ENCODE results near the gene ZNF274. TPM values are rescaled to one million over a fixed set of nuclear protein-coding genes. Genes with fewer than 3 reads are reported as not detected.
A peak's percentile ranks its signal among the peaks of the same experiment; 100 is the strongest.

The ZNF274 gene
- total RNA-seq, 2 donors from 2014 or later = 18.5 to 29.1 TPM

GRCh38 chr19:58182577-58182988 lies 278 bp upstream of the ZNF274 start:
- Mint-ChIP-seq H3K9me3 (peaks cover 22% of the 10 kb centered on the region), H3K4me1 (peaks cover 12% of the 10 kb centered on the region), H3K27ac (peak overlapping the region; percentile 99), H3K4me3 (peak overlapping the region; percentile 94), H3K27me3 (no peaks in the 10 kb centered on the region), H3K36me3 (ENCODE audit: low read depth) (peaks cover 66% of the 10 kb centered on the region)
- no peak for ATAC-seq (replicated peaks)

GRCh38 chr19:58183817-58184215 lies 955 bp downstream of the ZNF274 start:
- peaks cover 17% of the 10 kb centered on the region for H3K9me3 Mint-ChIP-seq
- no peaks in the 10 kb centered on the region for H3K27me3 Mint-ChIP-seq
- H3K4me1 Mint-ChIP-seq = peaks cover 12% of the 10 kb centered on the region
- peak overlapping the region; percentile 99 for H3K27ac Mint-ChIP-seq
- H3K4me3 Mint-ChIP-seq = peak overlapping the region; percentile 94
- no peak for ATAC-seq (replicated peaks)
- H3K36me3 Mint-ChIP-seq (ENCODE audit: low read depth) = peaks cover 78% of the 10 kb centered on the region

GRCh38 chr19:58196901-58197616 lies 14.2 kb downstream of the ZNF274 start:
- no peak for ATAC-seq (replicated peaks)
- peaks cover 35% of the 10 kb centered on the region for H3K9me3 Mint-ChIP-seq
- no peak overlapping the region for H3K4me3 Mint-ChIP-seq
- no peaks in the 10 kb centered on the region for H3K4me1 Mint-ChIP-seq
- peaks cover 100% of the 10 kb centered on the region for H3K36me3 Mint-ChIP-seq (ENCODE audit: low read depth)
- no peaks in the 10 kb centered on the region for H3K27me3 Mint-ChIP-seq
- H3K27ac Mint-ChIP-seq = no peak overlapping the region

GRCh38 chr19:58203814-58204475 lies 21.1 kb downstream of the ZNF274 start:
- no peak for ATAC-seq (replicated peaks)
- Mint-ChIP-seq H3K4me3 (no peak overlapping the region), H3K9me3 (peaks cover 51% of the 10 kb centered on the region)

GRCh38 chr19:58204566-58204965 lies 21.7 kb downstream of the ZNF274 start:
- no peak overlapping the region for H3K27ac Mint-ChIP-seq
- no peak overlapping the region for H3K4me3 Mint-ChIP-seq
- peaks cover 55% of the 10 kb centered on the region for H3K9me3 Mint-ChIP-seq
- peaks cover 97% of the 10 kb centered on the region for H3K36me3 Mint-ChIP-seq (ENCODE audit: low read depth)
- no peak for ATAC-seq (replicated peaks)
- no peaks in the 10 kb centered on the region for H3K27me3 Mint-ChIP-seq
- H3K4me1 Mint-ChIP-seq = peaks cover 4% of the 10 kb centered on the region

More at GRCh38 chr19:58203814-58204475, 21.1 kb downstream of the ZNF274 start:
- H3K27ac Mint-ChIP-seq = no peak overlapping the region
- H3K27me3 Mint-ChIP-seq = no peaks in the 10 kb centered on the region
- peaks cover 97% of the 10 kb centered on the region for H3K36me3 Mint-ChIP-seq (ENCODE audit: low read depth)
- H3K4me1 Mint-ChIP-seq = peaks cover 4% of the 10 kb centered on the region

GRCh38 chr19:58209577-58209976 lies 26.7 kb downstream of the ZNF274 start:
- no peak for ATAC-seq (replicated peaks)
- peaks cover 54% of the 10 kb centered on the region for H3K9me3 Mint-ChIP-seq

GRCh38 chr19:58212336-58213074 lies 29.6 kb downstream of the ZNF274 start:
- no peaks in the 10 kb centered on the region for H3K4me1 Mint-ChIP-seq
- no peak overlapping the region for H3K4me3 Mint-ChIP-seq
- ATAC-seq (replicated peaks) = no peak
- H3K9me3 Mint-ChIP-seq = peaks cover 36% of the 10 kb centered on the region
- no peak overlapping the region for H3K27ac Mint-ChIP-seq
- H3K27me3 Mint-ChIP-seq = no peaks in the 10 kb centered on the region
- peaks cover 67% of the 10 kb centered on the region for H3K36me3 Mint-ChIP-seq (ENCODE audit: low read depth)

More at GRCh38 chr19:58209577-58209976, 26.7 kb downstream of the ZNF274 start:
- H3K36me3 Mint-ChIP-seq (ENCODE audit: low read depth) = peaks cover 96% of the 10 kb centered on the region
- H3K4me1 Mint-ChIP-seq = peaks cover 4% of the 10 kb centered on the region
- H3K4me3 Mint-ChIP-seq = no peak overlapping the region
- H3K27ac Mint-ChIP-seq = no peak overlapping the region
- H3K27me3 Mint-ChIP-seq = no peaks in the 10 kb centered on the region

- Mint-ChIP-seq H3K27me3 (no peaks in the 10 kb centered on the region), H3K4me1 (no peaks in the 10 kb centered on the region), H3K27ac (no peak overlapping the region), H3K36me3 (ENCODE audit: low read depth) (peaks cover 61% of the 10 kb centered on the region), H3K4me3 (no peak overlapping the region), H3K9me3 (peaks cover 31% of the 10 kb centered on the region)
- ATAC-seq (replicated peaks) = no peak
These were observed 30.2 kb downstream of the ZNF274 start for GRCh38 chr19:58213075-58213369.

GRCh38 chr19:58217069-58217481 lies 34.2 kb downstream of the ZNF274 start:
- H3K27me3 Mint-ChIP-seq = no peaks in the 10 kb centered on the region
- H3K4me1 Mint-ChIP-seq = no peaks in the 10 kb centered on the region
- H3K36me3 Mint-ChIP-seq (ENCODE audit: low read depth) = peaks cover 21% of the 10 kb centered on the region
- no peak for ATAC-seq (replicated peaks)
- no peak overlapping the region for H3K4me3 Mint-ChIP-seq
- H3K27ac Mint-ChIP-seq = no peak overlapping the region
- H3K9me3 Mint-ChIP-seq = peaks cover 13% of the 10 kb centered on the region

GRCh38 chr19:58217607-58218391 lies 34.9 kb downstream of the ZNF274 start:
- Mint-ChIP-seq H3K9me3 (peaks cover 11% of the 10 kb centered on the region), H3K4me1 (no peaks in the 10 kb centered on the region), H3K36me3 (ENCODE audit: low read depth) (peaks cover 14% of the 10 kb centered on the region), H3K4me3 (no peak overlapping the region), H3K27ac (no peak overlapping the region), H3K27me3 (no peaks in the 10 kb centered on the region)
- no peak for ATAC-seq (replicated peaks)

GRCh38 chr19:58218899-58219298 lies 36.0 kb downstream of the ZNF274 start:
- Mint-ChIP-seq H3K4me3 (no peak overlapping the region), H3K9me3 (peaks cover 10% of the 10 kb centered on the region), H3K4me1 (no peaks in the 10 kb centered on the region), H3K36me3 (ENCODE audit: low read depth) (peaks cover 3% of the 10 kb centered on the region), H3K27ac (no peak overlapping the region), H3K27me3 (no peaks in the 10 kb centered on the region)
- ATAC-seq (replicated peaks) = peak; percentile 77

- peaks cover 19% of the 10 kb centered on the region for H3K4me1 Mint-ChIP-seq
- peak overlapping the region; percentile 94 for H3K27ac Mint-ChIP-seq
- peaks cover 17% of the 10 kb centered on the region for H3K9me3 Mint-ChIP-seq
- peaks cover 49% of the 10 kb centered on the region for H3K36me3 Mint-ChIP-seq (ENCODE audit: low read depth)
- no peak for ATAC-seq (replicated peaks)
- no peaks in the 10 kb centered on the region for H3K27me3 Mint-ChIP-seq
- H3K4me3 Mint-ChIP-seq = peak overlapping the region; percentile 98
These were observed 45.2 kb downstream of the ZNF274 start for GRCh38 chr19:58227964-58228584.

GRCh38 chr19:58228585-58229254 lies 45.9 kb downstream of the ZNF274 start, which contains the start of gene ZNF544:
Gene ZNF544, plus strand, starts transcription at chr19:58228914. Its CDS starts 15,110 bp downstream, at chr19:58244024.
- Mint-ChIP-seq H3K4me1 (peaks cover 19% of the 10 kb centered on the region), H3K36me3 (ENCODE audit: low read depth) (peaks cover 55% of the 10 kb centered on the region)

More at GRCh38 chr19:58228585-58229254, 45.9 kb downstream of the ZNF274 start, which contains the start of gene ZNF544:
- peak within 1 kb of the TSS; percentile 94 for H3K27ac Mint-ChIP-seq
- H3K27me3 Mint-ChIP-seq = no peaks in the 10 kb centered on the region
- ATAC-seq (replicated peaks) = peak; percentile 95
- peaks cover 19% of the 10 kb centered on the region for H3K9me3 Mint-ChIP-seq
- peak within 1 kb of the TSS; percentile 98 for H3K4me3 Mint-ChIP-seq
